ENCODE results near the gene HOXA2.

- TF ChIP-seq POLR2A (IDR thresholded peaks at IDR 0.05): no peak
- no peak for TF ChIP-seq CTCF (IDR thresholded peaks at IDR 0.05)
Measured at GRCh38 chr7:27125986-27126394, 23.5 kb upstream of the HOXA2 start.
